ENCODE data around the gene HSPBP1.

The HSPBP1 gene

GRCh38 chr19:55304980-55305379 lies 25.1 kb upstream of the HSPBP1 start:
- no peak for DNase-seq

GRCh38 chr19:55304279-55304978 lies 24.5 kb upstream of the HSPBP1 start:
- no peak for DNase-seq

DNA sequence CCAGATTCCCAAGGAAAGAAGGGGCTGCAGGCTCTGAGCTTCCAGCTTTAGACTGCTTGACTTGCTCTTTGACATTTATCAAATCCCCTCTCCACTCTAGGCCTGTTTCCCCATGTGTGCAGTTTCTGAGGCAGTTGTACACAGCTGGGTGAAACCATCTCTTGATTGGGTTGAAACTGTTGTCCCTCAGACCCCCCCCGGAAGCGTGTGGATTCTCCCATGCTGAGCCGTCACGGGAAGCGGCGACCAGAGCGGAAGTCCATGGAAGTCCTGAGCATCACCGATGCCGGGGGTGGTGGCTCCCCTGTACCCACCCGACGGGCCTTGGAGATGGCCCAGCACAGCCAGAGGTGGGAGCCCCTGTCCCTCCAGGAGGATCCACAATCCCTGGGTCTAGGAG lies 23.6 kb upstream of the HSPBP1 start:
- no peak for DNase-seq

DNA sequence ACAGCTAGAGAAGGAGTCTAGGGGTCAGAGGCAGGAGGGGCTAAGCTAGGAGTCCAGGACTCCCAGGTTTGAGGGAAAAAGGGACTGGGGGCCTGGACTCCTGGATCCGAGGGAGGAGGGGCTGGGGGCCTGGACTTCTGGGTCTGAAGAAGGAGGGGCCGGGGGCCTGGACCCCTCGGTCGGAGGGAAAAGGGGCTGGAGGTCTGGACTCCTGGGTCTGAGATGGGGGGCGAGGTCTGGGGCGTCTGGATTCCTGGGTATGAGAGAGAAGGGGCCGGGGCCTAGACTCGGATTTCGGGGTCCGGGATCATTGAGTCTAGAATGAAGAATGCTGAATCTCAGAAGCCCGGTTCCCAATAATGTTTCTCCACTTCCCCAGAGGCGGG lies 22.4 kb upstream of the HSPBP1 start:
- no peak for DNase-seq

GRCh38 chr19:55301459-55302317 lies 21.8 kb upstream of the HSPBP1 start:
- DNase-seq: peak; percentile 51

DNA sequence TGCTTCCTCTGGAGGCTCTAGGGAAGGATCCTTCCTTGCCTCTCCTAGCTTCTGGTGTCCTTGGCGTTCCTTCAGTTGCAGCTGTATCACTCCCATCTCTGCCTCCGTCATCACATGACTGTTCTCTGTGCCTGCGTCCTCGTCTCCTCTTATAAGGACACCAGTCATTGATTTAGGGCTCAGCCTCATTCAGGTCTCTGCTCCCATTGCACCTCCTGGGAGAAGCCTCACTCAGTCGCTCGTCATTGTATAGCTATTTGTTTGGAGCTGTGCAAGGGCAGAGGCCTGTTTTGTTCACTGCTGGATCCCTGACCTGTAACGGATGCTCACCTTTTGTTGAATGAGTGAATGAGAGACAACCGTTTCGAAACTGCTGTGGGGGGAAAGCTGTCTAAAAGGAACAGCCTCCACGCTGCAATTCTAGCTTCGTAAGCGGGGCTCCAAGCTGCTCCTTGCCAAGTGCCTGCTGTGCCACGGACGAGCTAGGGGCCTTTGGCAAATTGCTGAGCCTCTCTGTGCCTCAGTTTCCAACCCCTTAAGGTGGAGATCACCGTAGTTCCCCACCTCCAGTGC lies 21.1 kb upstream of the HSPBP1 start:
- DNase-seq: no peak

DNA sequence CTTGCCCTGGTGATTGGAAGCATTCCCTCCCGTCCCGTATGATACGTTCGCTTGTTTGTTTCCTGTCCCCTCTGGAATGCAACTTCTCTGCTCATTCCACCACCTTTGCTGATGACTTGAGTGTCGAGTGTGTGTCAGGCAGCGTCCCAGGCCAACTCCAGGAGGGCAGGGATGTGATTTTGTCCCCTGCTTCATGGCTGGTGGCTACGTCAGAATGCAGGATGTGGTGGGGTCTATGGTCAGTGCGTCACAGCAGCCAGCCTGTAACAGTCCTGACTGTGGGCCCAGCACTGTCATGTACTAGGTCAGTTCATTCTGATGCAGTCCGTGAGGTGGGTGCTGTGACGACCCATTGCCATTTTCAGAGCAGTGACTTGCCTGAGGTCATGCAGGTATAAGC lies 20.1 kb upstream of the HSPBP1 start:
- DNase-seq: no peak

DNA sequence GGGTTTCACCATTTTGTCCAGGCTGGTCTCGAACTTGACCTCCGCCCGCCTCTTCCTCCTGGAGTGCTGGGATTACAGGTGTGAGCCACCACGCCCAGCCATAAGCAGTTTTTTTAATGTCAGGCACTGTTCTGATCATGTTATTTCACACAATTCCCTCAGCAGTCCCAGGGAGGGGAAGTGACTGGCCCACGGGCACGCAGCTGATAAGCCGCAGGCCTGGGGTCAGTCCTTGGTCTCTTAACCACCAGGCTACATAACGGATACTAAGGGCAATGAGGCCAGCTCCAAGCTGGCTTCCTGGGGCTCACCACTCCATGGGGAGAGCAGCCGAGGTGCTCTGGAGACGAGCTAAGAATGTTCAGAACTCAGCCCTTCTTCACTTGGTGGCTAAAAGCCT lies 17.4 kb upstream of the HSPBP1 start:
- no peak for DNase-seq

DNA sequence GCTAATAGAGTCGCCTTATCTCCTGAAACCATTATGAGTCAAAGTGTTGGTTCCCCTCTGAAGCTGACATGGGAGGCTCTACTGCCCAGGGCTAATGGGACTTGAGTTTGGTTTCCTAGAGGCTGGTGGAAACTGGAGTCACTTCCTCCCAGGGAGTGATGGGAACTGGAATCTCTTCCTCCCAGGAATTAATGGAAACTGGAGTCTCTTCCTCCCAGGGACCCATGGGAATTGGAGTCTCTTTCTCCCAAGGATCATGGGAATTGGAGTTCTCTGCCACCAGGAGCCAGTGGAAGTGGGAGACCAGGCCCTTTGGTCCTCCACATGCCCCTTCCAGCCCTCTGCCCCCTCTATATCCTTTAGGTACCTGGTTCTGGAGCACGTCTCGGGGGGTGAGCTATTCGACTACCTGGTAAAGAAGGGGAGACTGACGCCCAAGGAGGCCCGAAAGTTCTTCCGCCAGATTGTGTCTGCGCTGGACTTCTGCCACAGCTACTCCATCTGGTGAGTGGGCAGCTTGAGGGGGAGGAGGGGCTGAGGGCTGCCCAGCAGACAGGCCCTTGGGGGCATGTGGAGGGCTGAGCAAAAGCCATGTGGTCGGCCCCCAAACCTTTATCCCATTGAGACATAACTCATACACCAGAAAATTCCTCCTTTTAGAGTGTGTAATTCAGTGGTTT lies 9.3 kb upstream of the HSPBP1 start:
- DNase-seq: no peak

GRCh38 chr19:55287361-55288079 lies 7.6 kb upstream of the HSPBP1 start:
- DNase-seq: no peak

DNA sequence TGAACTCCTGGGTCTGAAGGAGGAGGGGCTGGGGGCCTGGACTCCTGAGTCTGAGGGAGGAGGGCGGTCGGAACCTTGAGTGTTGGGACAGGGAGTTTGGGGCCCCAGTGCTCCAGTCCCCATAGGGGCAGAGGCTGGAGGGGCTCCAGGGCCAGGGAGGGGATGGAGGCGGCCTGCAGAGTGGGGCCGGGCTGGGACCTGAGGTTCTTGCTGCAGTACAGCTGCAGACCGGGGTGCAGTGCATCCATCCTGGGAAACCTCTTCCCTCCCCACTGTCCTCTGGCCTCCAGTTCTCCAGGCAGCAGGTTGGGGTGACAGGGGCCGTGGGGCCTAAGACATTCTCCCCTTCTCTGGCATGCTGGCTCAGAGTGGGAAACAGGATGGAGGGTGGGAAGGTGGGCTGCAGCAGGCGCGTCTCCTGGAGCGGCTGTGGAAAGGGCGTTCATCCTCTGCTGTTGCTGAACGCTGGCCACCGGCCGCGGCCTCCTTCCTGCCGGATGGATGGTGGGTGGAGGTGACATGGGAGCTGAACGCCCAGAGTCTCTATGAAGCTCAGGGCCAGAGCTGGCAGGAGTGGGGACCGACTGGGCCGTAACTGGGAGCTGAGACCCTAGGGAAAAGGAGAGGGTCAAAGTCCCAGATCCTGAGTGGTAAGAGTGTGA lies 5.5 kb upstream of the HSPBP1 start:
- no peak for DNase-seq

DNA sequence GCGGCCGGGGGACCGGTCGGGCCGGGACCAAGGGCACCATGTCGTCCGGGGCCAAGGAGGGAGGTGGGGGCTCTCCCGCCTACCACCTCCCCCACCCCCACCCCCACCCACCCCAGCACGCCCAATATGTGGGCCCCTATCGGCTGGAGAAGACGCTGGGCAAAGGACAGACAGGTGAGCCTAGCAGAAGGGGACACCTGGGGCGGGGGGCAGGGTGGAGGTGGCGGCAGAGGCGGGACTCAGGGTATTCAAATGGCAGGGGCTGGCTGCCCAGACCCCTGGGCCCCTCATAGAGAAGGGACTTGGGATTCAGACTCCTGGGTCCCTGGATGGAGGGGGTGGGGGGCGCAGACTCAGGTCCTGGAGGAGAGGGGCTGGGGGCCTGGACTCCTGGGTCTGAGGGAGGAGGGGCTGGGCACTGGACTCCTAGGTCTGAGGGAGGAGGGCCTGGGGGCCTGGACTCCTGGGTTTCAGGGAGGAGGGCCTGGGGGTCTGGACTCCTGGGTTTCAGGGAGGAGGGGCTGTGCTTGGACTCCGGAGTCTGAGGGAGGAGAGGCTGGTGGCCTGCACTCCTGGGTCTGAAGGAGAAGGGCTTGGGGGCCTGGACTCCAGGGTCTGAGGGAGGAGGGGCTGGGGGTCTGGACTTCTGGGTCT lies 4.6 kb upstream of the HSPBP1 start:
- no peak for DNase-seq

GRCh38 chr19:55283548-55284377 lies 3.9 kb upstream of the HSPBP1 start, which contains the start of gene BRSK1:
Gene BRSK1, plus strand, starts transcription at chr19:55283997. Its CDS starts 446 bp downstream, at chr19:55284443.
- DNase-seq: no peak

- DNase-seq: no peak
Measured at GRCh38 chr19:55279340-55279739, 570 bp downstream of the HSPBP1 start.

DNA sequence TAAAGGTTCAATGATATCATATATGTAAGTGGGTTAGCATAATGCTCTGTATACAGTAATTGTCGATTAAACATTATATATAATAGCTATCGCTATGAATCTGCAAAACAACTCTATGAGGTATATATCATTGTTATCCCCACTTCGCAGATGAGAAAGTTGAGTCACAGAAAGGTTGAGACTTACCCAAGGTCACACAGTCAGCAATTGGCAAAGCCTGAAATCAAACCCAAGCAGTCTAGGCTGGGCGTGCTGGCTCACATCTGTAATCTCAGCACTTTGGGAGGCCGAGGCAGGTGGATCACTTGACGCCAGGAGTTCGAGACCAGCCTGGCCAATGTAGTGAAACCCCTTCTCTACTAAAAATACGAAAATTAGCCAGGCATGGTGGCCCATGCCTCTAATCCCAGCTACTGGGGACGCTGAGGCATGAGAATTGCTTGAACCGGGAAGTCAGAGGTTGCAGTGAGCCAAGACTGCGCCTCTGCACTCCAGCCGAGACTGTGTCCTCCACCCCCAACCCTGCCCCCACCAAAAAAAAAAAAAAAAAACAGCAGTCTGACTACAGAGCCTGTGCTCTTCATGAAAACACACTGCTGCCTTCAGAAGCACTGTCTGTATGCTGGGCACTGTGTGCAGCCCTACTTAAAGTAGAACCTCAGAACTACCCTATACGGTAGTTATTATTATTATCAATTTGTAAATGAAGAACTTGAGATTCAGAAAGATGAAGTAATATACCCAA lies 1.3 kb downstream of the HSPBP1 start:
- DNase-seq: no peak

- no peak for DNase-seq
Measured at GRCh38 chr19:55277494-55277893, 2.4 kb downstream of the HSPBP1 start.

GRCh38 chr19:55276720-55277430 lies 3.0 kb downstream of the HSPBP1 start:
- DNase-seq: no peak

- no peak for DNase-seq
Measured at GRCh38 chr19:55275851-55276719, 3.8 kb downstream of the HSPBP1 start.

All from GOT3 (cell line).